NK-92 (cell line): ENCODE data around the gene ZNF695.
"Not testable (repeated sequence)": the region's sequence is repeated elsewhere in the genome, so short reads cannot be mapped to it uniquely, and the experiment has no call there.

Experiments used
- DNase-seq: peaks from one replicate; lab custom pipeline; 2025; ENCODE audit not compliant: unreplicated experiment; lab: John Stamatoyannopoulos, UW

ZNF695 gene

DNA sequence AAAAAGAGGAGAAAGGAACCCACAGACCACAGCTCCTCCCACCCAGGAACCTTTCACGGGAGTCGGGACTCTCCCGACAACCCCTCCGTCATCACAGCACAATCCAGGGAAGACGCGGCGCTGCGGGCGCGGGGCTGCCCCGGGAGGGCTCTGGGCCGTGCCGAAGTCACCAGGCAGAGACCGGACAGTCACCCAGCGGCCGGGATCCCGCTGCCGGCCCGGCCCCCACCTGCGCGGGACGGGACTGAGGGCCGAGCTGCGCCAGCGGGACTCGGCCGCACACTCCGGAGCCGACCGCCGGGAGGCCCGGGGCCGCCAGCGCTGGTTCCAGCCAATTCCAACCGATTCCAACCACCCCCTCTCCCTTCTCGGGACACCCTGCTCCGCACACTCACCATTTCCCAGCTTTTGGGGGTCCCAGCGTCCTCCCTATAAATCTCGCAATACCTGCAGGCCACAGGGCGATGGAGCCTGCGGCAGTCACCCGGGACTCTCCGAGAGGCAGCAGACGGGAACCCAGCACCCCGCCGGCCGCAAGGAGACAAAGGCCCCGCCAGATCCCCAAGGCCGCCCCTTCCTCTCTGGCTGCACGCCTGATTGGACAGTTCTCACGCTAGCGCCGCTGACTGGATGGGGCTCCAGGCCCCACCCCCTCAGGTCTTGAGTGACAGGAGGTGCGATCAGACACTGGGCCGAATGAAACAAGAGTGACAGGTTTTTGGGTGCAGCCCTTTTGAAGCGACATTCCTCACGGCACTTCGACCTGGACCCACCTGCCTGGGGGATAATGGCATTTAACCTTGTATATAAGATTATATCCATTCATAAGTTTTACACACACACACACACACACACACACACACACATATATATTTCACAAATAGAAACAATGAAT lies at the start of gene ZNF695:
Gene ZNF695 (minus strand): TSS at position 547 of the 895 bp plus-strand sequence. CDS start 149 bp downstream, at position 398.
- DNase-seq: no peak

DNA sequence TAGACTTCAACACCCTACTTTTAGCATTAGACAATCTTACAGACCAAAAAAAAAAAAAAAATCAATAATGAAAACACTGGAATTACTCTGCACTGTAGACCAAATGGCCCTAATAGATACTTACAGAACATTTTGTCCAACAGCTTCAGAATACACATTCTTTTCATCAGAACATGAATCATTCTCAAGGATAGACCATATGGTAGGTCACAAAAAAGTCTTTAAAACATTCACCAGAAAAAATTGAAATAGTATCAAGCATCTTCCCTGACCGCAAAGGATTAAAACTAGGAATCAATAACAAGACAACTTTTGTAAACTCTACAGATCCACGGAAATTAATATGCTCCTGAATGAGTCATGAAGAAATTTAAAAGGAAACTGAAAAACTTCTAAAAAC lies 48.2 kb upstream of the ZNF695 start:
- no peak for DNase-seq

DNA sequence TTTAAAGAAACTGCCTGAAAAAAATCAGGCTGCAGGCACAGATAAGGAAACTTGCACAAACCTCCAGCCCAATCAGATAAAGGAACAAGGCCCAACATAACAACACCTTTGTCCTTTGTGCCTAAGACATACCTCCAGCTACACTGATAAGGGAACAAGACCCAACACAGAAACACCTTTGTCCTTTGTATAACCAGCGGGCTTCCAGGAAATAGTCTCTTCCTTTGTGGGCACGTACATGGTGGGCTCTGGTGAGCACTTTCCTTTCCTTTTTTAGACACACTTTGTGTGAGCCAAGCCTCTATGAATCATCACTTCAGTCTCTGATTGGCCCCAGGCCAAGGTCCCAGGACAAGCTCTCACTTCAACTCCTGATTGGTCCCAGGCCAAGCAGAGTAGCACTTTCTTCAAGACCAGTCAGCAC lies 47.1 kb upstream of the ZNF695 start:
- no peak for DNase-seq

DNA sequence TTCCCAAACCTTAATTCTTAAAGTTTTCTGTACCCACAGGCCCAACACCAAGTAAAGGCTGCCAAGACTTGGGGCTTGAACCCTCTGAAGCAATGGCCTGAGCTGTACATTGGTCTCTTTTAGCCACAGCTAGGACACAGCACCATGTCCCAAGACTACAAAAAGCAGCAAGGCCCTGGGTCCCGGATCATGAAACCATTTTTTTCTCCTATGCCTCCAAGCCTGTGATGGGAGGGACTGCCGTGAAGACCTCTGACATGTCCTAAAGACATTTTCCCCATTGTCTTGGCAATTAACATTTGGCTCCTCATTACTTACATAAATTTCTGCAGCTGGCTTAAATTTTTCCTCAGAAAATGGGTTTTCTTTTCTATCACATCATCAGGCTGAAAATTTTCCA lies 39.8 kb upstream of the ZNF695 start:
- no peak for DNase-seq

DNA sequence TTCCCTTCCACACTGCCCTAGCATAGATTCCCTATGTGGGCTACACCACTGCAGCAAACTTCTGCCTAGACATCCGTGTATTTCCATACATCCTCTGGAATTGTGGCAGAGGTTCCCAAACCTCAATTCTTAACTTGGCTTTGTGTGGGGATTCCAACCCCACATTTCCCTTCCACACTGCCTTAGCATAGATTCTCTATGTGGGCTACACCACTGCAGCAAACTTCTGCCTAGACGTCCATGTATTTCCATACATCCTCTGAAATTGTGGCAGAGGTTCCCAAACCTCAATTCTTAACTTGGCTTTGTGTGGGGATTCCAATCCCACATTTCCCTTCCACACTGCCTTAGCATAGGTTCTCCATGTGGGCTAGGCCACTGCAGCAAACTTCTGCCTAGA lies 39.4 kb upstream of the ZNF695 start:
- DNase-seq: no peak

DNA sequence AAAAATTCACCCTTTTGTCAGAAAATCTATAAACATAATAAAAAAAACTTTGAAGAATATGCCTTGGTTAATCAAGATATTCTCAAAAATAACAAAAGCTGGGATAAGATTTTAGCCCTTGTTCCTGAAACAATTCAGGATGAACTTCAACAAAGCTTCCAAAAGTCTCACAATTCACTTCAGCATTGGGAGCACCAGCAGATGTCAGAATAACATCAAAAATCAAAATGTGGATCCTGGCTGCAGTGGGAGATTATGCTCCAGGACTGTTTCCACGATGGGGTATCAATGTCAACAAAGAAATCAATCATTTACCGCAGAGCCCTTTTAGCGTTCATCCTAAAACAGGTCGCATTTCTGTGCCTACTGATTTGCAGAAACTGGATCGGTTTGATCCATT lies 35.5 kb upstream of the ZNF695 start:
- no peak for DNase-seq

DNA sequence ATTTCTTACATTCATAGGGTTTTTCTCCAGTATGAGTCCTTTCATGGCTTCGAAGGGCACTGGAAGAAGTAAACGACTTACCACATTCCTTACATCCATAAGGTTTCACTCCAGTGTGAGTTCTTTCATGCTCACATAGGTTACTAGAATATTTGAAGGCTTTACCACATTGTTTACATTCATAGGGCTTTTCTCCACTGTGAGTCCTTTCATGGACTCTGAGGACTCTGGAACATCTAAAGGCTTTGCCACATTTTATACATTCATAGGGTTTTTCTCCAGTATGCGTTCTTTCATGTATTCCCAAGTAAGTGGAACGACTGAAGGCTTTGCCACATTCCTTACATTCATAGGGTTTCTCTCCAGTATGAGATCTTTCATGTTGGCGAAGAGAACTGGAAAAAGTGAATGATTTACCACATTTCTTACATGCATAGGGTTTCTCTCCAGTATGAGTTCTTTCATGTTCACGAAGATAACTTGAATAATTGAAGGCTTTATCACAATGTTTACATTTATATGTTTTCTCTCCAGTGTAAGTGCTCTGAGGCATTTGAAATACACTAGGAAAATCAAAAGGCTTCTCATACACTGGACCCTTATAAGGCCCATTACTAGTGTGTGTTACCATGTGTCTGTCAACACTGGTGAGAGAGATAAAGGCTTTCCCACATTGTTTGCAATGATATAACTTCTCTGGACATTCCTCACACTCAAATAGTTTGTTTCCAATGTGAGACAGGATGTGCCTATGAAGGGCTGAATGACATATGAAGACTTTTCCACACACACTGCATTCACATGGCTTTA lies 29.9 kb upstream of the ZNF695 start:
- DNase-seq: no peak

DNA sequence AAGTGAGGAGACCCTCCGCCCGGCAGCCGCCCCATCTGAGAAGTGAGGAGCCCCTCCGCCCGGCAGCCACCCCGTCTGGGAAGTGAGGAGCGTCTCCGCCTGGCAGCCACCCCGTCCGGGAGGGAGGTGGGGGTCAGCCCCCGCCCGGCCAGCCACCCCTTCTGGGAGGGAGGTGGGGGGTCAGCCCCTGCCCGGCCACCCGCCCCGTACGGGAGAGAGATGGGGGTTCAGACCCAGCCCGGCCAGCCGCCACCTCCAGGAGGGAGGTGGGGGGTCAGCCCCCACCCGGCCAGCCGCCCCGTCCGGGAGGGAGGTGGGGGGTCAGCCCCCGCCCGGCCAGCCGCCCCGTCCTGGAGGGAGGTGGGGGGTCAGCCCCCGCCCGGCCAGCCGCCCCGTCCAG lies 24.4 kb upstream of the ZNF695 start:
- not testable (repeated sequence) for DNase-seq

DNA sequence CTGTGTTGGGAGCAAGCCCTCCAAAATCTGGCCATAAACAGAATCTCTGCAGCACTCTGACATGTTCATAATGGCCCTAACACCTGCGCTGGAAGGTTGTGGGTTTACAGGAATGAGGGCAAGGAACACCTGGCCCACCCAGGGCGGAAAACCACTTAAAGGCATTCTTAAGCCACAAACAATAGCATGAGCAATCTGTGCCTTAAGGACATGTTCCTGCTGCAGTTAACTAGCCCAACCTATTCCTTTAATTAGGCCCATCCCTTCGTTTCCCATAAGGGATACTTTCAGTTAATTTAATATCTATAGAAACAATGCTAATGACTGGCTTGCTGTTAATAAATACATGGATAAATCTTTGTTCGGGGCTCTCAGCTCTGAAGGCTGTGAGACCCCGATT lies 16.8 kb upstream of the ZNF695 start:
- DNase-seq: not testable (repeated sequence)

DNA sequence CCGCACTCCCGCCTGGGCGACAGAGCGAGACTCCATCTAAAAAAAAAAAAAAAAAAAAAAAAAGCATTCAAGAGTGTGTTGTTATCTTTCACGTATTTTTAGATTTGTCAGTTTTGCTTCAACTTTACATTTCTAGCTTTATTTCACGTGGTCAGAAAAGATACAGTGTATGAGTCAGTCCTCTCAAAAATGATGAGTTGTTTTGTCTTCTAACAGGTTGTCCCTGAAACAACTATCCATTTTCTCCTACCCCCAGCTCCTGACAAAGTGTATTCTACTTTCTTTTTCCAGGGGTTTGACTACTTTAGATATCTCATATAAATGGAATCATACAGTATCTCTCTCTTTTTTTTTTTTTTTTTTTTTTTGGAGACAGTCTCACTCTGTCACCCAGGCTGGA lies 5.5 kb upstream of the ZNF695 start:
- no peak for DNase-seq

DNA sequence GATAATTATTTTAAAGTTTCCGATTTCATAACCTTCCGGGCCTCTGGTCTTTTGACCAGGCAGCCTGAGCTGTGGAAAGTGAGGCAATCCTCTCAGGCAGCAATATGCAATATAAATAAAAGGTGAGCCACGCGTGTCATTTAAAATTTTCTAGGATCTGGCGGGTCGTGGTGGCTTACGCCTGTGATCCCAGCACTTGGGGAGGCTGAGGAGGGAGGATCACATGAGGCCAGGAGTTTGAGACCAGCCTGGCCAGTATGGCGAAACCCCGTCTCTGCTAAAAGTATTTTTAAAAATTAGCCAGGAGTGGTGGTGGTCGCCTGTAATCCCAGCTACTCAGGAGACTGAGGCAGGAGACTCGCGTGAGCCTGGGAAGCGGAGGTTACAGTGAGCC lies 546 bp upstream of the ZNF695 start:
- no peak for DNase-seq

DNA sequence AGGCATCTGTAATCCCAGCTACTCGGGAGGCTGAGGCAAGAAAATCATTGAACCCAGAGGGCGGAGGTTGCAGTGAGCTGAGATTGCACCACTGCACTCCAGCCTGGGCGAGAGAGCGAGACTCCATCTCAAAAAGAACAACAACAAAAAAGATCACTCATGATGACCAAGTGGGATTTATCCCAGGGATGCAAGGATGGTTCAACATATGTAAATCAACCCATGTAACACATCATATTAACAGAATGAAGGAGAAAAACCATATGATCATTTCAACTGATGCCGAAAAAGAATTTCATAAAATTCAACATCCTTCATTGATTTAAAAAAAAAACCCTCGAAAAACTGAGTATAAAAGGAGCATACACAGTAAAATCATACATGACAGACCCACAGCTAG lies 3.8 kb downstream of the ZNF695 start:
- not testable (repeated sequence) for DNase-seq

DNA sequence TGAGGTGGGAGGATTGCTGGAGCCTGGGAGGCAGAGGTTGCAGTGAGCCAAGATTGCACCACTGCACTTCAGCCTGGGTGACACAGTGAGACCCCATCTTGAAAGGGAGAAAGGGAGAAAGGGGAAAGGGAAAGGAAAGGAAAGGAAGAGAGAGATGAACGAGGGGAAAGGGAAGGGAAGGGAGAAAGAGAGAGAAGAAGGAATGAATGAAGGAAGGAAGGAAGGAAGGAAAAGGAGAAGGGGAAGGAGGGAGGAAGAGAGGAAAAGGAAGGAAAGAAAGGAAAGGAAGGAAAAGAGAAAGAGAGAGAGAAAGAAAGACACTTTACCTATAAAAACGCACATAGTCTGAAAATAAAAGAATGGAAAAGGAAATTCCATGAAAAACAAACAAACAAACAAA lies 18.0 kb downstream of the ZNF695 start:
- DNase-seq: no peak

DNA sequence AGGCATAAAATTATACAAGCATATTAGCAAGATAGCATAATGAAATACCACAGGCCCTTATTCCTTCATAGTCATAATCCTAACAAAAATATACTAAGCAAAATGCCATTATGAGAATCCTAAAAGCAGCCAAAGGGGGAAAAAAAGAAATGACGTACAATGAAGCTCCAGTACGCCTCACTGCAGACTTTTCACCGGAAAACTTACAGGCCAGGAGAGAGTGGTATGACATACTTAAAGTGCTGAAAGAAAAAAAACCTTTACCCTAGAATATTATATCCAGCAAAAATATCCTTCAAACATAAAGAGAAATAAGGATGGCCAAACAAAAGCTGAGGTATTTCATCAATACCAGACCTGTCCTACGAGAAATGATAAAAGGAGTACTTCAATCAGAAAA lies 19.5 kb downstream of the ZNF695 start:
- no peak for DNase-seq

DNA sequence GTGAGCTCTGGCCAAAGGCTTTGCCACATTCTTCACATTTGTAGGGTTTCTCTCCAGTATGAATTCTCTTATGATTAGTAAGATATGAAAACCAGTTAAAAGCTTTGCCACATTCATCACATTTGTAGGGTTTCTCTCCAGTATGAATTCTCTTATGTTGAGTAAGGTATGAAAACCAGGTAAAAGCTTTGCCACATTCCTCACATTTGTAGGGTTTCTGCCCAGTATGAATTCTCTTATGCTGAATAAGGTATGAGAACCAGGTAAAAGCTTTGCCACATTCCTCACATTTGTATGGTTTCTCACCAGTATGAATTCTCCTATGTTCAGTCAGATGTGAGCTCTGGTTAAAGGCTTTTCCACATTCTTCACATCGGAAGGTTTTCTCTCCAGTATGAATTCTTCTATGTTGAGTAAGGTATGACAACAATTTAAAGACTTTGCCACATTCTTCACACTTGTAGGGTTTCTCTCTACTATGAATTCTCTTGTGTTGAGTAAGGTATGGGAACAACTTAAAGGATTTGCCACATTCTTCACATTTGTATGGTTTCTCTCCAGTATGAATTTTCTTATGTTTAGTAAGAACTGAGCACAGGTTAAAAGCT lies 20.7 kb downstream of the ZNF695 start:
- DNase-seq: no peak

DNA sequence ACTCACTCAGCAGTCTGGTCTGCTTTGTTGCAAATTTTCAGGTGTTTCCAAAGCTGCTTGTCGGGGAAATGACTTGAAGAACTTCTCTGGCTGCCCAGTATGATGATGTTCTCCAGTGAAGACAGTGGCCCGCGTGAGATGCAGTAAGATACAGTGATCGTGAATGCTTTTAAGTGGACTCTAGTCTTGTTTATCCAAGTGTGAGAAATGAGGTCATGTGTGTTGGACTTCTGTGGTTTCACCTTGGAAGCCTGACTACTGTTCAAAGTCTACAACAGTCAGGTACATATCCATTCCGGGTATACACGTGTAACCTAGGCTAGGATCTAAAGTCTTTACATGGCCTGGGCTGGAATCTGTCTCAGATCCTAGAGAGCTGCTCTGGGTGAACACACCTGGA lies 29.1 kb downstream of the ZNF695 start:
- no peak for DNase-seq

DNA sequence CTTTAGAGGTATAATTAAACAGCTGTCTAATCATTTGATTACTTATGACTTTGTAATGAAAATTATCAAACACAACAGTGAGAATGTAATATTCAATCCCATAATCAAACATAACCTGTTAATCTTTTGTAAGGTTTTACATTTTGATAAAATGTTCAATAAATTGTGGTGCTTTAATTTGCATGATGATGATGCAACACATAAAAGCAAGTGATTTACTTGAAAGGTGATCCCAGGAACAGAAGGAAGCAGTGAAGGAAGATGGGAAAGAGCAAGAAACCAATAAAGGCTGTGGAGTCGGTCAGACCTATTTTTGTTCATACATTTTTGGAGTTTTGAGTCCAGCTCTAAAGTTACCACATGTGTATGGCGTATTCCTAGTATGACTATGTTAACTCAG lies 29.6 kb downstream of the ZNF695 start:
- DNase-seq: no peak

DNA sequence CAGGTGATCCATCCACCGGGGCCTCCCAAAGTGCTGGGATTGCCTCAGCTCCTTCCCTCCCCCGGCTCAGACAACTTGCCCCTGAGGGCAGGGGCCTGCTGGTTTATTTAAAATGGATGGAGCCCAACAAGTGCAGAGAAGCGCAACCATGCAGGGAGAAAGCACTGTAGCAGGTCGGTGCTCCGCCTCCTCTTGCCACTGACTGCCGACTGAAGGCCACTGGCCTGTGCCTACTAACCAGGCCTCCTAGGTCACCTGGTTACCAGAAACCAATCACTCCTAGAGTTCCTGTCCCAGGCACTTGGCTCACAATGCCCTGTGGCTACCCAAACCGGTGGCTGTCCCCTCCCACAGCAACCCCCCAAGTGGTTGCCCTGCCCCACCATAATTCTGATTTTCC lies 35.9 kb downstream of the ZNF695 start:
- DNase-seq: no peak

DNA sequence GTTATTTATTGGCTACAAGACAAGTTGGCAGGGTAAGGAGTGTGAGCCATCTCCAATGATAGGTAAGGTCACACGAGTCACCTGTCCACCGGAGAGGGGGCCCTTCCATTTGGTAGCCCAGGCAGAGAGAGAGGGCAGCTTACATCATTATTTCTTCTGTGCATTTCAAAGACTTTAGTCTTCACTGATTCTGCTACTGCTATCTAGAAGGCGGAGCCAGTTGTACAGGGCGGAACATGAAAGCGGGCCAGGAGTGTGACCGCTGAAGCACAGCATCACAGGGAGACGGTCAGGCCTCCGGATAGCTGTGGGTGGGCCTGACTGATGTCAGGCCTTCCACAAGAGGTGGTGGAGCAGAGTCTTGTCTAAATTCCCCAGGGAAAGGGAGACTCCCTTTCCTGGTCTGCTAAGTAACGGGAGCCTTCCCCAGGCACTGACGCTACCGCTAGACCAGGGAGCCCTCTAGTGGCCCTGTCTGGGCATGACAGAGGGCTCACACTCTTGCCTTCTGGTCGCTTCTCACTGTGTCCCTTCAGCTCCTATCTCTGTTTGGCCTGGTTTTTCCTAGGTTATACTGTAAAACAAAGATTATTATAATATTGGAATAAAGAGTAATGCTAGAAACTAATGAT lies 36.7 kb downstream of the ZNF695 start:
- DNase-seq: no peak

DNA sequence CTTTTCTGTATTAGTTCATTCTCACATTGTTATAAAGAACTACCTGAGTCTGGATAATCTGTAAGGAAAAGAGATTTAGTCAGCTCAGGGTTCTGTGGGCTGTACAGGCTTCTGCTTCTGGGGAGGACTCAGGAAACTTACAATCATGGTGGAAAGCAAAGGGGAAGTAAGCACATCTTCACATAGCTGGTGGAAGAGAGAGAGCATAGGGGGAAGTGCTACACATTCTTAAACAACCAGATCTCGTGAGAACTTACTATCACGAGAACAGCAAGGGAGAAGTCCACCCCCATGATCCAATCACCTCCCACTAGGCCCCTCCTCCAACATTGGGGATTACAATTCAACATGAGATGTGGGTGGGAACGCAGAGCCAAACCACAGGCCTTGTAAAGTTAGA lies 38.2 kb downstream of the ZNF695 start:
- DNase-seq: no peak

DNA sequence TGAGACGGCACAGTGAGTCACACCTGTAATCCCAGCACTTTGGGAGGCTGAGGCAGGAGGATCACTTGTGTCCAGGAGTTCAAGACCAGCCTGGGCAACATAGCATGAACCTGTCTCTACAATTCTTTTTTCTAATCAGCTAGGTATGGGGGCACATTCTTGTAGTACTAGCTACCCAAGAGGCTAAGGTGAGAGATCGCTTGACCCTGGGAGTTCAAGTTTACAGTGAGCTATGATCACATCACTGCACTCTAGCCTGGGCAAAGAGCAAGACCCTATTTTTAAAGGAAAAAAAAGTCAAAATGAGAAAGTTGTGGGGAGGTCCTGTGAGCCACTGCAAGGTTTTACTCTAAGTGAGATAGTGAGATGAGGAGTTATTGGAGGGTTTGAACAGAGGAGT lies 41.4 kb downstream of the ZNF695 start:
- DNase-seq: no peak
